HG03159 (cell line): ENCODE measurements around the gene SMG5.
"Not testable (repeated sequence)": the region's sequence is repeated elsewhere in the genome, so short reads cannot be mapped to it uniquely, and the experiment has no call there.

Source experiments
- ATAC-seq: cut with Tn5 transposase; IDR thresholded peaks from one replicate; pipeline ENCODE4 v1.9.1; 2021; ENCODE audit warnings: mild to moderate bottlenecking, moderate library complexity; ENCODE audit not compliant: unreplicated experiment

Gene SMG5

GRCh38 chr1:156216361-156217086 lies 66.1 kb downstream of the SMG5 start:
- ATAC-seq = not testable (repeated sequence)

- no peak for ATAC-seq
Measured at GRCh38 chr1:156214024-156214748, 68.4 kb downstream of the SMG5 start.

GRCh38 chr1:156213644-156213966 lies 69.0 kb downstream of the SMG5 start:
- ATAC-seq = no peak

- peak; percentile 91 for ATAC-seq
Measured at GRCh38 chr1:156212833-156213643, 69.6 kb downstream of the SMG5 start, which contains the start of gene PMF1. TSS of gene PMF1 (plus strand) at chr1:156213007. CDS start at chr1:156213016, 9 bp downstream.

- no peak for ATAC-seq
Measured at GRCh38 chr1:156212130-156212529, 70.5 kb downstream of the SMG5 start.

- no peak for ATAC-seq
Measured at GRCh38 chr1:156211243-156211642, 71.4 kb downstream of the SMG5 start.

- ATAC-seq = no peak
Measured at GRCh38 chr1:156204686-156205085, 77.9 kb downstream of the SMG5 start.

- no peak for ATAC-seq
Measured at GRCh38 chr1:156203331-156203730, 79.3 kb downstream of the SMG5 start.

GRCh38 chr1:156200044-156200443 lies 82.6 kb downstream of the SMG5 start:
- no peak for ATAC-seq
